ENCODE measurements around the gene CRYBB3. TPM values are rescaled to one million over a fixed set of nuclear protein-coding genes. Genes with fewer than 3 reads are reported as not detected.
"Not testable (repeated sequence)": the region's sequence is repeated elsewhere in the genome, so short reads cannot be mapped to it uniquely, and the experiment has no call there.

CRYBB3 gene
- total RNA-seq, 1 experiment from 2014 or later = not detected

GRCh38 chr22:25223269-25223850 lies 23.7 kb downstream of the CRYBB3 start:
- H3K27ac Mint-ChIP-seq (ENCODE audit: unreplicated experiment) = no peak overlapping the region
- no peaks in the 10 kb centered on the region for H3K9me3 Mint-ChIP-seq (ENCODE audit: unreplicated experiment)
- Histone ChIP-seq H3K9me3 (no peaks in the 10 kb centered on the region), H3K4me1 (peaks cover 7% of the 10 kb centered on the region; the same call in 1 of the 2 replicates), H3K36me3 (ENCODE audit: control insufficient read depth, insufficient read depth, low read length) (no peaks in the 10 kb centered on the region), H3K4me3 (ENCODE audit: low read depth, low read length) (no peak overlapping the region), H3K27me3 (replicated peaks; ENCODE audit: control insufficient read depth, insufficient read depth, low read length) (peaks cover 2% of the 10 kb centered on the region; the same call in 1 of the 2 replicates)
- intact Hi-C loops (cut with micrococcal nuclease; ENCODE audit: unreplicated experiment) = no loop called here
- BruUV-seq (replicated peaks) = no TSS peak
- H3K36me3 Mint-ChIP-seq (ENCODE audit: insufficient read depth, unreplicated experiment) = no peaks in the 10 kb centered on the region
- H3K4me3 Mint-ChIP-seq (ENCODE audit: unreplicated experiment) = no peak overlapping the region
- no peak for TF ChIP-seq CTCF (IDR thresholded peaks at IDR 0.05; ENCODE audit: insufficient read depth in 1 of 2, low read depth in 1 of 2, low read length in 1 of 2, severe bottlenecking in 1 of 2, unreplicated experiment in 1 of 2)
- peak; percentile 61 to 68 for DNase-seq
- ChIA-PET POLR2A (no interaction called here), CTCF (interaction anchor here (1.6 kb wide), 1 partner anchor 21 kb away, joined by 4 read pairs; no protein-coding TSS in a partner anchor)
- peaks cover 6% of the 10 kb centered on the region for H3K4me1 Mint-ChIP-seq (ENCODE audit: low read depth, unreplicated experiment)
- peaks cover 12% of the 10 kb centered on the region for H3K27me3 Mint-ChIP-seq (ENCODE audit: insufficient read depth, unreplicated experiment)

GRCh38 chr22:25228822-25229221 lies 29.2 kb downstream of the CRYBB3 start:
- H3K4me1 ChIP-seq = no peaks in the 10 kb centered on the region

GRCh38 chr22:25230760-25231159 lies 31.1 kb downstream of the CRYBB3 start:
- H3K27ac Mint-ChIP-seq (ENCODE audit: unreplicated experiment); H3K9me3 Mint-ChIP-seq (ENCODE audit: unreplicated experiment); H3K36me3 Mint-ChIP-seq (ENCODE audit: insufficient read depth, unreplicated experiment); H3K27me3 ChIP-seq (replicated peaks; ENCODE audit: control insufficient read depth, insufficient read depth, low read length); H3K4me3 Mint-ChIP-seq (ENCODE audit: unreplicated experiment); POLR2A ChIA-PET; H3K9me3 ChIP-seq; H3K4me1 Mint-ChIP-seq (ENCODE audit: low read depth, unreplicated experiment); BruUV-seq (replicated peaks); H3K36me3 ChIP-seq (ENCODE audit: control insufficient read depth, insufficient read depth, low read length); intact Hi-C loops (cut with micrococcal nuclease; ENCODE audit: unreplicated experiment); H3K4me1 ChIP-seq; H3K27me3 Mint-ChIP-seq (ENCODE audit: insufficient read depth, unreplicated experiment); DNase-seq; H3K4me3 ChIP-seq (ENCODE audit: low read depth, low read length): not testable (repeated sequence)
- CTCF ChIA-PET = interaction anchor here (0.5 kb wide), 1 partner anchor 158 kb away, joined by 5 read pairs; no protein-coding TSS in a partner anchor

More at GRCh38 chr22:25228822-25229221, 29.2 kb downstream of the CRYBB3 start:
- Mint-ChIP-seq H3K9me3 (ENCODE audit: unreplicated experiment) (no peaks in the 10 kb centered on the region), H3K4me1 (ENCODE audit: low read depth, unreplicated experiment) (no peaks in the 10 kb centered on the region), H3K4me3 (ENCODE audit: unreplicated experiment) (no peak overlapping the region), H3K27me3 (ENCODE audit: insufficient read depth, unreplicated experiment) (peaks cover 5% of the 10 kb centered on the region), H3K27ac (ENCODE audit: unreplicated experiment) (no peak overlapping the region), H3K36me3 (ENCODE audit: insufficient read depth, unreplicated experiment) (no peaks in the 10 kb centered on the region)
- intact Hi-C loops (cut with micrococcal nuclease; ENCODE audit: unreplicated experiment) = no loop called here
- H3K9me3 ChIP-seq = no peaks in the 10 kb centered on the region
- no peak overlapping the region for H3K4me3 ChIP-seq (ENCODE audit: low read depth, low read length)
- BruUV-seq (replicated peaks) = no TSS peak
- no peak for TF ChIP-seq CTCF (IDR thresholded peaks at IDR 0.05; ENCODE audit: insufficient read depth in 1 of 2, low read depth in 1 of 2, low read length in 1 of 2, severe bottlenecking in 1 of 2, unreplicated experiment in 1 of 2)
- H3K36me3 ChIP-seq (ENCODE audit: control insufficient read depth, insufficient read depth, low read length) = no peaks in the 10 kb centered on the region
- no peak for DNase-seq
- H3K27me3 ChIP-seq (replicated peaks; ENCODE audit: control insufficient read depth, insufficient read depth, low read length) = peaks cover 2% of the 10 kb centered on the region; the same call in 1 of the 2 replicates
- POLR2A ChIA-PET = no interaction called here
- CTCF ChIA-PET = no interaction called here
